GM03348 (cell line): ENCODE data around the gene LLGL1.

Source experiments
- DNase-seq: peaks from one replicate; pipeline ENCODE4 v3.0.0; 2012; ENCODE audit warnings: low spot score

Gene LLGL1

GRCh38 chr17:18225121-18225641, at the start of gene LLGL1:
LLGL1 (plus strand) TSS chr17:18225635; CDS start chr17:18225683, 48 bp downstream.
- DNase-seq = peak; percentile 100

GRCh38 chr17:18176176-18176575, 49.3 kb upstream of the LLGL1 start:
- no peak for DNase-seq

GRCh38 chr17:18177133-18177532, 48.3 kb upstream of the LLGL1 start:
- no peak for DNase-seq

GRCh38 chr17:18177722-18178121, 47.7 kb upstream of the LLGL1 start:
- DNase-seq = no peak

- no peak for DNase-seq
Observed at GRCh38 chr17:18179196-18179595, 46.2 kb upstream of the LLGL1 start.

GRCh38 chr17:18179804-18180203, 45.6 kb upstream of the LLGL1 start:
- DNase-seq = no peak

- no peak for DNase-seq
Observed at GRCh38 chr17:18181358-18181757, 44.1 kb upstream of the LLGL1 start.

GRCh38 chr17:18182110-18182977, 43.1 kb upstream of the LLGL1 start:
- DNase-seq = no peak

GRCh38 chr17:18182978-18183333, 42.5 kb upstream of the LLGL1 start:
- DNase-seq = peak; percentile 92

GRCh38 chr17:18183334-18184142, 41.9 kb upstream of the LLGL1 start, which contains the start of gene ALKBH5:
ALKBH5 (plus strand) TSS chr17:18183828; CDS start chr17:18184244, 416 bp downstream.
- DNase-seq = peak; percentile 100

- DNase-seq = peak; percentile 44
Observed at GRCh38 chr17:18184143-18185031, 41.0 kb upstream of the LLGL1 start.

GRCh38 chr17:18185391-18185790, 40.0 kb upstream of the LLGL1 start:
- DNase-seq = peak; percentile 49

- no peak for DNase-seq
Observed at GRCh38 chr17:18185832-18186626, 39.4 kb upstream of the LLGL1 start.

GRCh38 chr17:18186627-18186982, 38.8 kb upstream of the LLGL1 start:
- peak; percentile 57 for DNase-seq

GRCh38 chr17:18187226-18187625, 38.2 kb upstream of the LLGL1 start:
- DNase-seq = no peak

- DNase-seq = peak; percentile 65
Observed at GRCh38 chr17:18187821-18188761, 37.3 kb upstream of the LLGL1 start.

- no peak for DNase-seq
Observed at GRCh38 chr17:18190628-18191235, 34.7 kb upstream of the LLGL1 start.

- no peak for DNase-seq
Observed at GRCh38 chr17:18191236-18191667, 34.2 kb upstream of the LLGL1 start.

GRCh38 chr17:18191967-18192366, 33.5 kb upstream of the LLGL1 start:
- DNase-seq = peak; percentile 42
